LoVo (cell line): Measurements from ENCODE around the gene CEBPB.

ENCODE experiments used
- DNase-seq: peaks from one replicate; pipeline ENCODE4 v3.0.0-alpha.2; 2016; ENCODE audit warnings: low spot score

Gene CEBPB

DNA sequence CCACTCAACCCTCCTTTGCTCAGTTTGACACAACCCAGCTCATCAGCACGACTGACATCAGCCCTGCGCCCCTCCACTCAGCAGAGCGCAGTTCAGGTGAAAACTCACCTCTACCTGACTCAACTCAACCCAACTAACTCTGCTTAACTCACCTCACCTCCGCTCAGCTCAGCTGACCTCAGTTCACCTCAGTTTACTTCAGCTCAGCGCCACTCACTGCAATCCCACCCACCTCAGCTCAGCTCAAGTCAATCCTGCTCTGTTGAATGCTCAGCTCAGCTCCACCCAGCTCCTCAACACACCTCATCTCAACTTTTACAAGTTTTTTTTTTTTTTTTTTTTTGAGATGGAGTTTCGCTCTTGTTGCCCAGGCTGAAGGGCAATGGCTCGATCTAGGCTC lies 39.6 kb downstream of the CEBPB start:
- no peak for DNase-seq

DNA sequence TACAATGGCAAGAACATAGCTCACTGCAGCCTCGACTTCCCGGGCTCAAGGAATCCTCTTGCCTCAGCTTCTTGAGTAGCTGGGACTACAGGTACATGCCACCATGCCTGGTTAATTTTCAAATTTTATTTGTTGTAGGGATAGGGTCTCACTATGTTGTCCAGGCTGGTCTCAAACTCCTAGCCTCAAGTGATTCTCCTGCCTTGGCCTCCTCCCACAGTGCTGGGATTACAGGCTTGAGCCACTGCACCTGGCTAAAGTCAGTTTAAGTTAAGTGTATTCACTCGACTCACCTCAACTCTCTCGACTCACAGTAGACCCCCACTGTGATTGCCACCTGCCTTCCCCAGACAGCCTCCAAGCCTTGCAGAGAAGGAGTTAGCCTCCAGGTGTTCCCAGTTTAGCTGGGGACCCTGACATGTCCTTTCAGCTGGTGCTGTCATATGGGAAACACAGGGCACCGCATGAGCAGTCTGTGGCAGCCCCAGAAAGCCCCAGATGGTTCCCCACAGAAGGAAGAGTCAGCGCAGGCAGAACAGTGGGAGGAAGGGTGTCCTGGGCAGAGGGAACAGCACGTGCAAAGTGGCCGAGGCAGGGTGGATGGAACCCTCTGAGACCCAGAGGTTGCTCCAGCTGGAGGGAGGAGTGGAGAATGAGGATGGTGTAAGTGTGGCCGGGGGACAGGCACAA lies 40.4 kb downstream of the CEBPB start:
- no peak for DNase-seq

DNA sequence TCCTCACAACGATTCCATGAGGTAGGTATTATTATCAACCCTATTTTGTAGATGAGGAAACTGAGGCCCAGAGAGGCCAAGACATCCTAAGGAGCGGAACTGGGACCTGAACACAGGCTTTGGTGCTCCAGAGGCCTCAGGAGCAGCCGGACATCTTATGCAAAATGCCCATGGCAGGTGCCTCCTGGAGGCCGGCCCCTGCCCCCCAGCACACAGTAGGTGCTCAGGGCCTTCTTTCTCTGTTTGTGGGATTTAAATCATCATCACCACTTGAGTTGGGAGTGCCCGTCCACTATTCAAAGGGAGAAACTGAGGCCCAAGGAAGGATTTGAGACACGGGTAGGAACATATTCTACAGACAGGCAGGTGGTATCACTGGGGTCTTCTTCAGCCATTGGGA lies 41.2 kb downstream of the CEBPB start:
- DNase-seq: no peak

DNA sequence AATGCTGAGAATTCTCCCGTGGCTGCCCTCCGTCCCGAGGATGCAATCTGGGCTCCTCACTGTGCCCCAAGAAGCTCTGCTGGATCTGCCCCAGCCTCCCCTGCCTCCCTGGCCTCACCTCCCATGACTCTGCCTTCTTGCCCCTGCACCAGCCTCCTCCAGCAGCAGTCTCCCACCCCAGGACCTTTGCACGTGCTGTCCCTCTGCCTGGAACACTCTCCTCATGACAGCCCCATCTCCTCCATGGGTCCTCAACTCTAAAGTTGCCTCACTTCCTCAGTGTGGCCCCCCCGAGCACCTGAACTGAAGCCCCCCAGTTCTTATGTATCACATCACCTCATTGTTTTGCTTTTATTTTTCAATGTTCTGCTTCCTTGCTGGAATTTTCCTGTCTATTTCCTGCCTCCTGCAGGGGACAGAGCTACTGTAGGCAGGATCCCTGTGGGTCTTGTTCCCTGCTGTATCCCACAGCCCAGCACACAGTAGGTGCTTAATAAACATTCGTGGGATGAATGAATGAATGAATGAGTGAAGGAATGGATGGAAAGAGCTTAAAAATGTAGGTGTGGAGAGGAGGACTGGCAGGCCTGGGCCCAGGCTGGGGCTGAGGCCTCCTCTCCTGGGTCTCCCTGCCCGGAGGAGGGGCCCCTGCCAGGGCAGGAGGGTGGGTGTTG lies 42.2 kb downstream of the CEBPB start:
- DNase-seq: no peak

GRCh38 chr20:50233325-50234212 lies 42.9 kb downstream of the CEBPB start:
- no peak for DNase-seq

- DNase-seq: no peak
Measured at GRCh38 chr20:50234288-50234687, 43.7 kb downstream of the CEBPB start.

- DNase-seq: no peak
Measured at GRCh38 chr20:50237349-50237748, 46.7 kb downstream of the CEBPB start.

- DNase-seq: no peak
Measured at GRCh38 chr20:50238081-50238800, 47.6 kb downstream of the CEBPB start.

GRCh38 chr20:50240092-50240491 lies 49.5 kb downstream of the CEBPB start:
- peak; percentile 56 for DNase-seq

DNA sequence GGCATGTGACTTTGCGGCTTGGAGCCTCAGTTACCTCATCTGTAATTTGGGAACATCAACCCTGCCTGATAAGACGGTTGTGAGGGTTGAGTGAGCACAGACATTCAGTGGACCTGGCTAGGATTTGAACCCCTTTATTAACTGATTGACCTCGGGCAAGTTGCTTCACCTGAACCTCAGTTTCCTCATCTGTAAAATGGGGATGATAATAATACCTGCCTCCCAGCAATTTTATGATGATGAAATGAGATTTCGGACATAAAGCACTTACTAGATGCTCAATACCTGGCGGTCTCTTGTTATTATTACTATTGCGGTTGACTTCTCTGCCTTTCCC lies 51.5 kb downstream of the CEBPB start:
- DNase-seq: no peak
